ENCODE measurements around the gene TRIM40.
"Not testable (repeated sequence)": the region's sequence is repeated elsewhere in the genome, so short reads cannot be mapped to it uniquely, and the experiment has no call there.

Gene TRIM40

GRCh38 chr6:30165238-30165637 lies 29.3 kb downstream of the TRIM40 start:
- DNase-seq: not testable (repeated sequence)

- DNase-seq: no peak
Measured at GRCh38 chr6:30167101-30167500, 31.2 kb downstream of the TRIM40 start.

- no peak for DNase-seq
Measured at GRCh38 chr6:30168741-30169140, 32.8 kb downstream of the TRIM40 start.

GRCh38 chr6:30169658-30170614 lies 34.0 kb downstream of the TRIM40 start:
- DNase-seq: no peak

GRCh38 chr6:30171677-30172471 lies 35.9 kb downstream of the TRIM40 start:
- no peak for DNase-seq

GRCh38 chr6:30172681-30173080 lies 36.7 kb downstream of the TRIM40 start:
- DNase-seq: no peak

- no peak for DNase-seq
Measured at GRCh38 chr6:30175765-30176164, 39.8 kb downstream of the TRIM40 start.

GRCh38 chr6:30178837-30179236 lies 42.9 kb downstream of the TRIM40 start:
- no peak for DNase-seq

- DNase-seq: no peak
Measured at GRCh38 chr6:30180145-30180544, 44.2 kb downstream of the TRIM40 start.

- DNase-seq: no peak
Measured at GRCh38 chr6:30184417-30185031, 48.6 kb downstream of the TRIM40 start.

- no peak for DNase-seq
Measured at GRCh38 chr6:30185846-30186484, 50.0 kb downstream of the TRIM40 start.

GRCh38 chr6:30188541-30188940 lies 52.6 kb downstream of the TRIM40 start:
- no peak for DNase-seq

- DNase-seq: no peak
Measured at GRCh38 chr6:30192076-30192475, 56.1 kb downstream of the TRIM40 start.

- DNase-seq: no peak
Measured at GRCh38 chr6:30194797-30195690, 59.1 kb downstream of the TRIM40 start.

- no peak for DNase-seq
Measured at GRCh38 chr6:30195951-30196350, 60.0 kb downstream of the TRIM40 start.

GRCh38 chr6:30196376-30196775 lies 60.4 kb downstream of the TRIM40 start:
- no peak for DNase-seq

Data from activated gamma-delta T cell (primary cell).